PC-9 (cell line): ENCODE measurements around the gene REG1A. TPM values are rescaled to one million over a fixed set of nuclear protein-coding genes. Genes with fewer than 3 reads are reported as not detected.

ENCODE experiments used
- BruUV-seq: library from RNA; stranded (reverse); fragments of 400-500 nt; replicated peaks from 2 replicates; lab custom pipeline; 2021; lab: Mats Ljungman, UMichigan
- CTCF ChIA-PET: fragments of 300-600 bp; sonication (Branson Sonifier 250); formaldehyde crosslinking; loops from one replicate; lab custom pipeline; 2022; ENCODE audit warnings: antibody characterized with exemption; lab: Charles Lee
- POLR2A ChIA-PET: fragments of 300-600 bp; sonication (Branson Sonifier 250); formaldehyde crosslinking; loops from one replicate; lab custom pipeline; 2022; ENCODE audit warnings: antibody characterized with exemption; ENCODE audit not compliant: unreplicated experiment; lab: Charles Lee
- DNase-seq, 2 experiments: peaks; one replicate each; pipeline versions ENCODE4 v3.0.0 to v3.0.0-alpha.2; 2015 to 2022; ENCODE audit warnings: mixed read lengths in 1 of 2
- H2AFZ ChIP-seq: fragments of 200-600 bp; sonication (generic); 2 replicates; pipeline ENCODE4 v1.8.1; 2017; ENCODE audit warnings: antibody characterized with exemption
- H3F3A ChIP-seq: fragments of 200-600 bp; sonication (generic); 2 replicates; pipeline ENCODE4 v1.8.1; 2017; ENCODE audit warnings: antibody characterized with exemption, mild to moderate bottlenecking, low read depth; ENCODE audit not compliant: insufficient read depth
- H3K27ac ChIP-seq: fragments of 200-600 bp; sonication (generic); 2 replicates; pipeline ENCODE4 v1.6.1; 2016; ENCODE audit warnings: mixed run types
- H3K27me3 ChIP-seq: fragments of 200-600 bp; sonication (generic); 2 replicates; pipeline ENCODE4 v1.6.1; 2016; ENCODE audit warnings: low read depth, mixed run types; ENCODE audit not compliant: insufficient read depth
- H3K36me3 ChIP-seq: fragments of 200-600 bp; sonication (generic); 2 replicates; pipeline ENCODE4 v1.6.1; 2016; ENCODE audit warnings: low read depth, mixed run types
- H3K4me1 ChIP-seq: fragments of 200-600 bp; sonication (generic); replicated peaks from 2 replicates; pipeline ENCODE4 v1.6.1; 2016; ENCODE audit warnings: mixed run types; ENCODE audit not compliant: insufficient read depth
- H3K4me2 ChIP-seq: fragments of 200-600 bp; sonication (generic); 2 replicates; pipeline ENCODE4 v1.6.1; 2017; ENCODE audit warnings: mixed run types
- H3K4me3 ChIP-seq: fragments of 200-600 bp; sonication (generic); 2 replicates; pipeline ENCODE4 v1.6.1; 2016; ENCODE audit warnings: mixed run types
- H3K79me2 ChIP-seq: fragments of 200-600 bp; sonication (generic); 2 replicates; pipeline ENCODE4 v1.6.1; 2017; ENCODE audit warnings: low read depth, mixed run types
- H3K9me2 ChIP-seq: fragments of 200-600 bp; sonication (generic); 2 replicates; pipeline ENCODE4 v1.8.1; 2017; ENCODE audit warnings: mild to moderate bottlenecking; ENCODE audit not compliant: insufficient read depth
- H3K9me3 ChIP-seq: fragments of 200-600 bp; sonication (generic); 2 replicates; pipeline ENCODE4 v1.8.1; 2016; ENCODE audit warnings: low read depth; ENCODE audit not compliant: insufficient read depth
- H4K20me1 ChIP-seq: fragments of 200-600 bp; sonication (generic); 2 replicates; pipeline ENCODE4 v1.8.1; 2017; ENCODE audit not compliant: insufficient read depth
- EZH2 ChIP-seq: fragments of 200-600 bp; sonication (generic); IDR thresholded peaks from 2 replicates; pipeline ENCODE4 v1.8.0; 2017; ENCODE audit warnings: antibody characterized with exemption, low read depth
- intact Hi-C: fragments of 100-400 bp; cut with micrococcal nuclease; formaldehyde crosslinking; loops from one replicate; pipeline ENCODE4 v1.10.0; 2022; ENCODE audit not compliant: unreplicated experiment
- total RNA-seq: library from RNA; stranded (reverse); gene quantifications from 2 replicates; pipeline ENCODE4 v1.2.3, GENCODE V29; 2021
- TF ChIP-seq, protein P1 (sequence below): fragments of 200-600 bp; sonication (generic); conservative IDR thresholded peaks from 2 replicates; pipeline ENCODE4 v1.6.1; 2017; ENCODE audit warnings: mixed run types, antibody characterized with exemption, mild to moderate bottlenecking, moderate library complexity

Gene REG1A
- total RNA-seq, 1 experiment from 2014 or later = not detected

DNA sequence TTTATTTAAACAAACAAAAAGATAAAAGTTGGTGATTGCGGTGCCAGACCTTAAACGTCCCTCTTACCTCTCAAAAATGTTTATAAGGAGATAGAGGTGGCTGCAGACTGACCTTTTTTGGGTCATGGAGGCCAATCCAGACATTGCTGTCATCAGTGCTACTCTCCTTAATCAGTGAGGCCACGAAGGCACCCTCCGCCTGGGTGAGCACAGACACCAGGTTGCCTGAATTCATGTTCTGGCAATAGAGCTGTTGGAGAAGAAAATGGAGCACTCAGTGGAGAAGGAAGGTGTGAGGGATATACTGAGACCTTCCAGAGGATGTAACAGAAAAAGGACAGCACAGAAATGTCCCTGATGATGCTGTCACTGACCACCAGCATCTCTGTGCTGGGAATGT is 34.0 kb upstream of the REG1A start:
- BruUV-seq = no TSS peak
- no peaks in the 10 kb centered on the region for H3K79me2 ChIP-seq
- no peaks in the 10 kb centered on the region for H3K9me2 ChIP-seq
- no peaks in the 10 kb centered on the region for H3F3A ChIP-seq
- H3K4me1 ChIP-seq = no peaks in the 10 kb centered on the region
- no peaks in the 10 kb centered on the region for H4K20me1 ChIP-seq
- H3K27ac ChIP-seq = no peak overlapping the region
- no peak overlapping the region for H2AFZ ChIP-seq
- H3K36me3 ChIP-seq = no peaks in the 10 kb centered on the region
- TF ChIP-seq, protein P1, sequence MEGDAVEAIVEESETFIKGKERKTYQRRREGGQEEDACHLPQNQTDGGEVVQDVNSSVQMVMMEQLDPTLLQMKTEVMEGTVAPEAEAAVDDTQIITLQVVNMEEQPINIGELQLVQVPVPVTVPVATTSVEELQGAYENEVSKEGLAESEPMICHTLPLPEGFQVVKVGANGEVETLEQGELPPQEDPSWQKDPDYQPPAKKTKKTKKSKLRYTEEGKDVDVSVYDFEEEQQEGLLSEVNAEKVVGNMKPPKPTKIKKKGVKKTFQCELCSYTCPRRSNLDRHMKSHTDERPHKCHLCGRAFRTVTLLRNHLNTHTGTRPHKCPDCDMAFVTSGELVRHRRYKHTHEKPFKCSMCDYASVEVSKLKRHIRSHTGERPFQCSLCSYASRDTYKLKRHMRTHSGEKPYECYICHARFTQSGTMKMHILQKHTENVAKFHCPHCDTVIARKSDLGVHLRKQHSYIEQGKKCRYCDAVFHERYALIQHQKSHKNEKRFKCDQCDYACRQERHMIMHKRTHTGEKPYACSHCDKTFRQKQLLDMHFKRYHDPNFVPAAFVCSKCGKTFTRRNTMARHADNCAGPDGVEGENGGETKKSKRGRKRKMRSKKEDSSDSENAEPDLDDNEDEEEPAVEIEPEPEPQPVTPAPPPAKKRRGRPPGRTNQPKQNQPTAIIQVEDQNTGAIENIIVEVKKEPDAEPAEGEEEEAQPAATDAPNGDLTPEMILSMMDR = no peak
- TF ChIP-seq EZH2 = no peak
- CTCF ChIA-PET = no interaction called here
- DNase-seq = no peak
- 0 out of 2 replicates have a peak, but pooled peaks cover 15% of the 10 kb centered on the region for H3K27me3 ChIP-seq
- no peak overlapping the region for H3K4me2 ChIP-seq
- H3K4me3 ChIP-seq = no peak overlapping the region
- intact Hi-C loops = no loop called here
- H3K9me3 ChIP-seq = no peaks in the 10 kb centered on the region
- POLR2A ChIA-PET = no interaction called here

DNA sequence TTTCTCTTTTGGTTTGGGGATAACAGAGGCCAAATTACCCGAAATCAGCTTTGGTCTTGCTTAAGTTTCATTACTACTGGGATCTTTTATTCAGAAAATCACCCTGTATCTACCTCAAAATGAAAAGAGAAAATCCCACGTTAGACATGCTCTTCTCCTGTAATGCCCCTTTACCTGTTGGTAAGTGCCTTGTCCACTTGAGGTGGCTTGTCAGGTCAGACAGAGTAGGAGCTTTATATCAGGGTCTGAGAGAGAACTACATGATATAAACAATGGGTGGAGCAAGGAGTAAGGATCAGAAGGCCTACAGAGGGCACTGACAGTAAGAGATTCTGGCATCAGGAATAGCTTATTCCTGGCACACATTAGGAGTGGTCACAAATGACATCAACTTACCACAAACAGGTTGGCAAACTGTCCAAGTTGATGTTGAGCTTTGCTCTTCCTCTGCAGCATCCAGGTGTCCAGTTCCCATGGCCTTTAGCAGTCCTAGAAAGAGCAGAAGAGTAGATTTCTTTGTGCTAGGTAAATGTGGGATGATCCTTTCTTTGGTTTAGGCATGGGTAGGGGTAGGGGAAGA is 32.4 kb upstream of the REG1A start, which contains the start of gene REG1B:
Gene REG1B, minus strand, starts transcription at position 209 of the 580 bp plus-strand sequence. CDS start 381 bp downstream, outside the sequence.
- intact Hi-C loops = no loop called here
- POLR2A ChIA-PET = no interaction called here
- Histone ChIP-seq H3K27ac (no peak within 1 kb of the TSS), H3K4me2 (no peak within 1 kb of the TSS), H3F3A (no peaks in the 10 kb centered on the region), H3K79me2 (no peaks in the 10 kb centered on the region), H4K20me1 (no peaks in the 10 kb centered on the region), H3K9me3 (no peaks in the 10 kb centered on the region), H3K4me1 (no peaks in the 10 kb centered on the region), H3K27me3 (peaks cover 21% of the 10 kb centered on the region; the same call in 1 of the 2 replicates), H2AFZ (no peak within 1 kb of the TSS), H3K36me3 (no peaks in the 10 kb centered on the region), H3K4me3 (no peak within 1 kb of the TSS), H3K9me2 (no peaks in the 10 kb centered on the region)
- TF ChIP-seq, protein P1 = no peak
- TF ChIP-seq EZH2 = no peak
- BruUV-seq = no TSS peak
- DNase-seq = no peak
- CTCF ChIA-PET = no interaction called here

DNA sequence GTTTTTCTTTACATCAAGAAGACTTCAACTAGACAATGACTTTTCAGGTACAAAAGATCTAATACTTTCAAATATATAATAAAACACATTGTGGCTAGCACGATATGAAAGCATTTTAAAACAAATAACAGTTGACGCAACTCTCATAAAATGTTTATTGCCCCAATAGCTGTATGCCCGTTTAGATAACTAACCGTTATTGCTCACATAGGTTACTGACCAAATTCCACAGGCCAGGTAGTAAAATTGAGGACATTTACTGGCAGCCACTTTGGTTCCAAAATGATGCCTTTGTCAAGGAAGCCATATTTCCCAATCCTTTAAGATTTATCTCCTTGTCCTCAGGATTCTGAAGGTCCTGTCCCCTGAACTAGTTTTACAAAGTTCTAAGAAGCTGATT is 29.6 kb upstream of the REG1A start:
- H3K27me3 ChIP-seq = peaks cover 43% of the 10 kb centered on the region
- intact Hi-C loops = no loop called here
- no TSS peak for BruUV-seq
- no peaks in the 10 kb centered on the region for H3K4me1 ChIP-seq
- DNase-seq = no peak
- no peaks in the 10 kb centered on the region for H3K79me2 ChIP-seq
- no peaks in the 10 kb centered on the region for H3K36me3 ChIP-seq
- no peaks in the 10 kb centered on the region for H3K9me3 ChIP-seq
- ChIA-PET POLR2A (no interaction called here), CTCF (no interaction called here)
- H3K4me3 ChIP-seq = no peak overlapping the region
- H3F3A ChIP-seq = no peaks in the 10 kb centered on the region
- TF ChIP-seq EZH2 = no peak
- TF ChIP-seq, protein P1 = no peak
- H4K20me1 ChIP-seq = no peaks in the 10 kb centered on the region
- no peak overlapping the region for H2AFZ ChIP-seq
- no peak overlapping the region for H3K4me2 ChIP-seq
- H3K9me2 ChIP-seq = no peaks in the 10 kb centered on the region
- H3K27ac ChIP-seq = no peak overlapping the region
